Measurements from ENCODE around the gene PLCB4. TPM values are rescaled to one million over a fixed set of nuclear protein-coding genes. Genes with fewer than 3 reads are reported as not detected.

The PLCB4 gene
- total RNA-seq, 1 experiment from 2014 or later = 12.9 TPM

GRCh38 chr20:9360431-9360830, 291.5 kb downstream of the PLCB4 start:
- Mint-ChIP-seq H3K4me3 (ENCODE audit: low read depth, unreplicated experiment) (no peak overlapping the region), H3K27ac (ENCODE audit: unreplicated experiment) (no peak overlapping the region), H3K4me1 (ENCODE audit: low read depth, unreplicated experiment) (no peaks in the 10 kb centered on the region), H3K36me3 (ENCODE audit: insufficient read depth, unreplicated experiment) (no peaks in the 10 kb centered on the region), H3K9me3 (ENCODE audit: low read depth, unreplicated experiment) (no peaks in the 10 kb centered on the region), H3K27me3 (ENCODE audit: unreplicated experiment) (no peaks in the 10 kb centered on the region)
- BruUV-seq (replicated peaks) = no TSS peak
- no peak for DNase-seq
- intact Hi-C loops (cut with micrococcal nuclease; ENCODE audit: unreplicated experiment) = no loop called here
- CTCF ChIA-PET = interaction anchor here (0.7 to 1.2 kb wide), 3 partner anchors 107 to 507 kb away, joined by 3 to 4 read pairs (median 4); no protein-coding TSS in a partner anchor
- no peak for TF ChIP-seq CTCF (IDR thresholded peaks at IDR 0.05; ENCODE audit: unreplicated experiment)

GRCh38 chr20:9363673-9364072, 294.8 kb downstream of the PLCB4 start:
- no peak for DNase-seq

GRCh38 chr20:9367328-9367727, 298.4 kb downstream of the PLCB4 start:
- H3K27ac Mint-ChIP-seq (ENCODE audit: unreplicated experiment) = no peak overlapping the region
- CTCF ChIA-PET = no interaction called here
- no peak for DNase-seq
- no peak for TF ChIP-seq CTCF (IDR thresholded peaks at IDR 0.05; ENCODE audit: unreplicated experiment)
- no peak overlapping the region for H3K4me3 Mint-ChIP-seq (ENCODE audit: low read depth, unreplicated experiment)
- H3K9me3 Mint-ChIP-seq (ENCODE audit: low read depth, unreplicated experiment) = no peaks in the 10 kb centered on the region
- no peaks in the 10 kb centered on the region for H3K4me1 Mint-ChIP-seq (ENCODE audit: low read depth, unreplicated experiment)
- H3K36me3 Mint-ChIP-seq (ENCODE audit: insufficient read depth, unreplicated experiment) = no peaks in the 10 kb centered on the region
- no peaks in the 10 kb centered on the region for H3K27me3 Mint-ChIP-seq (ENCODE audit: unreplicated experiment)
- intact Hi-C loops (cut with micrococcal nuclease; ENCODE audit: unreplicated experiment) = no loop called here
- no TSS peak for BruUV-seq (replicated peaks)

More at GRCh38 chr20:9363673-9364072, 294.8 kb downstream of the PLCB4 start:
- no peaks in the 10 kb centered on the region for H3K4me1 Mint-ChIP-seq (ENCODE audit: low read depth, unreplicated experiment)
- CTCF ChIA-PET = no interaction called here
- H3K4me3 Mint-ChIP-seq (ENCODE audit: low read depth, unreplicated experiment) = no peak overlapping the region
- no peaks in the 10 kb centered on the region for H3K9me3 Mint-ChIP-seq (ENCODE audit: low read depth, unreplicated experiment)
- BruUV-seq (replicated peaks) = no TSS peak
- no peak overlapping the region for H3K27ac Mint-ChIP-seq (ENCODE audit: unreplicated experiment)
- intact Hi-C loops (cut with micrococcal nuclease; ENCODE audit: unreplicated experiment) = no loop called here
- no peak for TF ChIP-seq CTCF (IDR thresholded peaks at IDR 0.05; ENCODE audit: unreplicated experiment)
- no peaks in the 10 kb centered on the region for H3K36me3 Mint-ChIP-seq (ENCODE audit: insufficient read depth, unreplicated experiment)
- no peaks in the 10 kb centered on the region for H3K27me3 Mint-ChIP-seq (ENCODE audit: unreplicated experiment)

GRCh38 chr20:9367746-9368145, 298.9 kb downstream of the PLCB4 start:
- no peaks in the 10 kb centered on the region for H3K27me3 Mint-ChIP-seq (ENCODE audit: unreplicated experiment)
- TF ChIP-seq CTCF (IDR thresholded peaks at IDR 0.05; ENCODE audit: unreplicated experiment) = no peak
- H3K4me1 Mint-ChIP-seq (ENCODE audit: low read depth, unreplicated experiment) = no peaks in the 10 kb centered on the region
- intact Hi-C loops (cut with micrococcal nuclease; ENCODE audit: unreplicated experiment) = no loop called here
- H3K27ac Mint-ChIP-seq (ENCODE audit: unreplicated experiment) = no peak overlapping the region
- CTCF ChIA-PET = no interaction called here
- H3K9me3 Mint-ChIP-seq (ENCODE audit: low read depth, unreplicated experiment) = no peaks in the 10 kb centered on the region
- DNase-seq = no peak
- H3K36me3 Mint-ChIP-seq (ENCODE audit: insufficient read depth, unreplicated experiment) = no peaks in the 10 kb centered on the region
- BruUV-seq (replicated peaks) = no TSS peak
- H3K4me3 Mint-ChIP-seq (ENCODE audit: low read depth, unreplicated experiment) = no peak overlapping the region
